Panc1 (cell line): ENCODE data around the gene STAC3.

Experiments
- CTCF ChIP-seq: fragments of 450-650 bp; IDR thresholded peaks from 2 replicates; pipeline ENCODE4 v1.5.1; 2017; ENCODE audit warnings: mild to moderate bottlenecking
- POLR2AphosphoS5 ChIP-seq: IDR thresholded peaks from 2 replicates; pipeline ENCODE4 v1.6.1; 2012; ENCODE audit warnings: mild to moderate bottlenecking, low read depth, low read length, moderate library complexity
- SIN3A ChIP-seq: IDR thresholded peaks from 2 replicates; pipeline ENCODE4 v1.6.1; 2012; ENCODE audit warnings: low read depth, mild to moderate bottlenecking, low read length, moderate library complexity, borderline replicate concordance; ENCODE audit not compliant: insufficient read depth

- TF ChIP-seq CTCF (no peak), POLR2AphosphoS5 (no peak), SIN3A (no peak)
Observed at GRCh38 chr12:57194253-57194652, 56.7 kb downstream of the STAC3 start.
